Loucy (cell line): ENCODE measurements around the gene FJX1.
A peak's percentile ranks its signal among the peaks of the same experiment; 100 is the strongest.

ENCODE experiments used
- H2AFZ ChIP-seq: fragments of 200-600 bp; sonication (generic); 2 replicates; pipeline ENCODE4 v1.6.0; 2016; ENCODE audit warnings: antibody characterized with exemption, mild to moderate bottlenecking, low read length, moderate library complexity
- H3F3A ChIP-seq: fragments of 200-600 bp; 2 replicates; pipeline ENCODE4 v1.6.0; 2016; ENCODE audit warnings: antibody characterized with exemption, low read depth, mild to moderate bottlenecking
- H3K27me3 ChIP-seq: fragments of 200-600 bp; sonication (generic); 2 replicates; pipeline ENCODE4 v1.6.1; 2014; ENCODE audit warnings: low read length, mild to moderate bottlenecking; ENCODE audit not compliant: insufficient read depth, poor library complexity, severe bottlenecking
- H3K36me3 ChIP-seq: fragments of 200-600 bp; sonication (generic); 2 replicates; pipeline ENCODE4 v1.6.1; 2016; ENCODE audit warnings: low read length; ENCODE audit not compliant: insufficient read depth
- H3K4me1 ChIP-seq: fragments of 200-600 bp; sonication (generic); 2 replicates; pipeline ENCODE4 v1.5.1; 2014; ENCODE audit warnings: low read length, mild to moderate bottlenecking; ENCODE audit not compliant: insufficient read depth, poor library complexity, severe bottlenecking
- H3K4me2 ChIP-seq: fragments of 200-600 bp; sonication (generic); 2 replicates; pipeline ENCODE4 v1.6.0; 2014; ENCODE audit warnings: antibody characterized with exemption, low read length, low read depth, mild to moderate bottlenecking; ENCODE audit not compliant: poor library complexity, severe bottlenecking
- H3K4me3 ChIP-seq: fragments of 200-600 bp; sonication (generic); 2 replicates; pipeline ENCODE4 v1.5.1; 2014; ENCODE audit warnings: low read length, mild to moderate bottlenecking, mixed read lengths; ENCODE audit not compliant: poor library complexity, severe bottlenecking
- H3K79me2 ChIP-seq: fragments of 200-600 bp; sonication (generic); 2 replicates; pipeline ENCODE4 v1.6.1; 2014; ENCODE audit warnings: low read length; ENCODE audit not compliant: insufficient read depth
- H3K9ac ChIP-seq: fragments of 200-600 bp; sonication (generic); 2 replicates; pipeline ENCODE4 v1.6.0; 2014; ENCODE audit warnings: mild to moderate bottlenecking, low read depth, low read length, moderate library complexity; ENCODE audit not compliant: poor library complexity, severe bottlenecking
- H3K9me2 ChIP-seq: fragments of 200-600 bp; sonication (generic); replicated peaks from 2 replicates; pipeline ENCODE4 v1.6.1; 2016; ENCODE audit warnings: low read depth, low read length, mixed read lengths
- H3K9me3 ChIP-seq: fragments of 200-600 bp; sonication (generic); 2 replicates; pipeline ENCODE4 v1.6.1; 2014; ENCODE audit warnings: mild to moderate bottlenecking, antibody characterized with exemption, low read length, low read depth; ENCODE audit not compliant: insufficient read depth
- H4K20me1 ChIP-seq: fragments of 200-600 bp; sonication (generic); 2 replicates; pipeline ENCODE4 v1.6.0; 2014; ENCODE audit warnings: antibody characterized with exemption, low read length, mild to moderate bottlenecking; ENCODE audit not compliant: insufficient read depth, poor library complexity, severe bottlenecking
- CTCF ChIP-seq: fragments of 200-600 bp; sonication (generic); conservative IDR thresholded peaks from 2 replicates; pipeline ENCODE4 v1.5.1; 2014; ENCODE audit warnings: mild to moderate bottlenecking, antibody characterized with exemption, low read length
- EZH2phosphoT487 ChIP-seq: fragments of 200-600 bp; IDR thresholded peaks from 2 replicates; pipeline ENCODE4 v1.6.1; 2018; ENCODE audit warnings: antibody characterized with exemption, mild to moderate bottlenecking, moderate library complexity, borderline replicate concordance

The FJX1 gene

GRCh38 chr11:35619116-35619854, 1.0 kb downstream of the FJX1 start:
- no peak for TF ChIP-seq EZH2phosphoT487
- TF ChIP-seq CTCF: no peak
- 0 out of 2 replicates have a peak, but pooled peaks cover 2% of the 10 kb centered on the region for H3F3A ChIP-seq
- H3K9me2 ChIP-seq: no peaks in the 10 kb centered on the region
- H3K4me1 ChIP-seq: peaks cover 13% of the 10 kb centered on the region
- H2AFZ ChIP-seq: no peak overlapping the region
- H3K9me3 ChIP-seq: no peaks in the 10 kb centered on the region
- peak overlapping the region; percentile 6 for H3K4me2 ChIP-seq
- no peak overlapping the region for H3K9ac ChIP-seq
- no peaks in the 10 kb centered on the region for H4K20me1 ChIP-seq
- H3K79me2 ChIP-seq: no peaks in the 10 kb centered on the region
- no peak overlapping the region for H3K4me3 ChIP-seq
- H3K27me3 ChIP-seq: peaks cover 10% of the 10 kb centered on the region
- no peaks in the 10 kb centered on the region for H3K36me3 ChIP-seq

- Histone ChIP-seq H3K4me3 (no peak overlapping the region), H3K4me1 (peaks cover 13% of the 10 kb centered on the region), H2AFZ (no peak overlapping the region), H3K79me2 (no peaks in the 10 kb centered on the region), H3K9me3 (no peaks in the 10 kb centered on the region), H3K27me3 (peaks cover 10% of the 10 kb centered on the region), H3K9ac (no peak overlapping the region), H4K20me1 (no peaks in the 10 kb centered on the region), H3F3A (0 out of 2 replicates have a peak, but pooled peaks cover 2% of the 10 kb centered on the region), H3K9me2 (no peaks in the 10 kb centered on the region), H3K4me2 (no peak overlapping the region), H3K36me3 (no peaks in the 10 kb centered on the region)
- TF ChIP-seq EZH2phosphoT487 (no peak), CTCF (no peak)
Measured at GRCh38 chr11:35619855-35620640, 1.8 kb downstream of the FJX1 start.

GRCh38 chr11:35620795-35621194, 2.5 kb downstream of the FJX1 start:
- no peak overlapping the region for H3K9ac ChIP-seq

More at GRCh38 chr11:35620795-35621194, 2.5 kb downstream of the FJX1 start:
- 0 out of 2 replicates have a peak, but pooled peaks cover 2% of the 10 kb centered on the region for H3F3A ChIP-seq
- H3K9me3 ChIP-seq: no peaks in the 10 kb centered on the region
- H3K36me3 ChIP-seq: no peaks in the 10 kb centered on the region
- peaks cover 13% of the 10 kb centered on the region for H3K4me1 ChIP-seq
- no peak for TF ChIP-seq CTCF
- no peak for TF ChIP-seq EZH2phosphoT487
- no peaks in the 10 kb centered on the region for H3K79me2 ChIP-seq
- H3K4me3 ChIP-seq: peak overlapping the region; percentile 33
- H3K27me3 ChIP-seq: peaks cover 10% of the 10 kb centered on the region
- no peak overlapping the region for H2AFZ ChIP-seq
- peak overlapping the region; percentile 29 for H3K4me2 ChIP-seq
- H3K9me2 ChIP-seq: no peaks in the 10 kb centered on the region
- H4K20me1 ChIP-seq: no peaks in the 10 kb centered on the region
